Lung (tissue), 12 donors: ENCODE data around the gene ANGPTL2. TPM values are rescaled to one million over a fixed set of nuclear protein-coding genes. Genes with fewer than 3 reads are reported as not detected.

Experiments
- ATAC-seq: fragments of 200-7000 bp; cut with Tn5 transposase; one replicate; pipeline ENCODE4 v1.9.1; 2020; ENCODE audit warnings: moderate number of reproducible peaks; ENCODE audit not compliant: insufficient read depth, low FRiP score
- DNase-seq, 3 donors: peaks; one replicate each; pipeline ENCODE4 v3.0.0-alpha.2; 2013 to 2017
- H3K27ac ChIP-seq, 2 donors: one replicate each; pipeline ENCODE4 v1.5.1; 2013; ENCODE audit warnings: mild to moderate bottlenecking in 2 of 2, moderate library complexity in 2 of 2, control low read depth in 1 of 2, inconsistent platforms in 1 of 2, low read depth in 1 of 2, low read length in 1 of 2
- H3K27me3 ChIP-seq, 3 donors: one replicate each; pipeline ENCODE4 v1.5.1; 2013; ENCODE audit warnings: low read length in 2 of 3; ENCODE audit not compliant: control insufficient read depth in 3 of 3, insufficient read depth in 3 of 3
- H3K36me3 ChIP-seq, 4 donors: one replicate each; pipeline ENCODE4 v1.5.1; 2013; ENCODE audit warnings: low read length in 4 of 4, mild to moderate bottlenecking in 1 of 4, moderate library complexity in 1 of 4; ENCODE audit not compliant: control insufficient read depth in 4 of 4, insufficient read depth in 4 of 4
- H3K4me1 ChIP-seq, 5 donors: one replicate each; pipeline ENCODE4 v1.5.1; 2013; ENCODE audit warnings: low read length in 5 of 5, mild to moderate bottlenecking in 2 of 5, moderate library complexity in 1 of 5; ENCODE audit not compliant: control insufficient read depth in 5 of 5, insufficient read depth in 5 of 5
- H3K4me3 ChIP-seq: one replicate; pipeline ENCODE4 v1.5.1; 2013; ENCODE audit warnings: mild to moderate bottlenecking, control low read depth, moderate library complexity
- H3K9ac ChIP-seq, 2 donors: one replicate each; pipeline ENCODE4 v1.5.1; 2013; ENCODE audit warnings: low read length in 2 of 2, control low read depth in 1 of 2; ENCODE audit not compliant: insufficient read depth in 1 of 2
- H3K9me3 ChIP-seq, 4 donors: one replicate each; pipeline ENCODE4 v1.5.1; 2013; ENCODE audit warnings: low read length in 3 of 4, mild to moderate bottlenecking in 1 of 4, moderate library complexity in 1 of 4; ENCODE audit not compliant: control insufficient read depth in 4 of 4, insufficient read depth in 3 of 4
- WGBS, 2 donors: extraction: QIAGEN DNeasy Blood & Tissue Kit; methylation state at CpG; one replicate each; pipeline ENCODE4 v1.1.7; 2013; 5-methylcytosine and 5-hydroxymethylcytosine counted together
- polyA plus RNA-seq, 2 donors: library from polyadenylated mRNA; stranded (reverse); fragments of 200-250 nt; gene quantifications; one replicate each; pipeline ENCODE4 v1.2.1, GENCODE V29; 2013
- total RNA-seq, 2 donors: library from RNA; depleted of rRNA in 1 of 2; stranded (reverse); fragments of >200 nt in 1 of 2; gene quantifications; one replicate each; pipeline ENCODE4 v1.2.1, GENCODE V29; 2014 to 2021
- TF ChIP-seq, protein P1 (sequence below): IDR thresholded peaks from 2 replicates; pipeline ENCODE4 v1.5.1; 2012; ENCODE audit warnings: mild to moderate bottlenecking; ENCODE audit errors: control extremely low read depth, extremely low read depth
- donor health status: control.
- donor health status: control.
- donor health status: Bipolar disorder and iron deficiency.
- donor health status: healthy.
- donor health status: DM: yes; HTN: yes; CAD: no.

Gene ANGPTL2
- total and polyA plus RNA-seq, 4 donors: 7.5 to 18.8 (median 11.0) TPM

DNA sequence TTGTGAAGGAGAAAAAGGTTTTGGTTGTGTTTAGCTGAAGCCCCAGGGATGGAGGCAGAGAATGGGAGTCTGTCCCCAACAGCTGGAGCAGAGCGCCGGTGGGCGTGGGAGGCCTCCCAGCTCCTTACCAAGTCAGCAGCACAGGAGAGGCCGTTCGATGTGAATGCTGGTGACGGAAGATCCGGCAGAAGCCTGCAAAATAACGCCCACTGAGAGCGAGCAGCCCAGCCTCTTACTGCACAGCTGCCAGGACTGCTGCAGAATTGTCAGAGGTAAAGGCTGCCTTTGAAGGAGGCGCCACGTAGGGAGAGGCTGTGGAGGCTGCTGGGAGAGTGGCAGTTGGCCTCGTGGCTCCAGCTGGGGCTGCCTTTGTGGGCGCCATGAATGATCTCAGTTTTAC, 26.2 kb downstream of the ANGPTL2 start:
- Histone ChIP-seq H3K9me3 (no peaks in the 10 kb centered on the region), H3K4me1 (peaks cover 0 to 7% (median 0%) of the 10 kb centered on the region in 5 donors), H3K36me3 (peaks cover 0 to 18% (median 5%) of the 10 kb centered on the region in 4 donors), H3K4me3 (no peak overlapping the region), H3K27ac (no peak overlapping the region), H3K9ac (no peak overlapping the region), H3K27me3 (no peaks in the 10 kb centered on the region)
- no peak for ATAC-seq
- TF ChIP-seq, protein P1, sequence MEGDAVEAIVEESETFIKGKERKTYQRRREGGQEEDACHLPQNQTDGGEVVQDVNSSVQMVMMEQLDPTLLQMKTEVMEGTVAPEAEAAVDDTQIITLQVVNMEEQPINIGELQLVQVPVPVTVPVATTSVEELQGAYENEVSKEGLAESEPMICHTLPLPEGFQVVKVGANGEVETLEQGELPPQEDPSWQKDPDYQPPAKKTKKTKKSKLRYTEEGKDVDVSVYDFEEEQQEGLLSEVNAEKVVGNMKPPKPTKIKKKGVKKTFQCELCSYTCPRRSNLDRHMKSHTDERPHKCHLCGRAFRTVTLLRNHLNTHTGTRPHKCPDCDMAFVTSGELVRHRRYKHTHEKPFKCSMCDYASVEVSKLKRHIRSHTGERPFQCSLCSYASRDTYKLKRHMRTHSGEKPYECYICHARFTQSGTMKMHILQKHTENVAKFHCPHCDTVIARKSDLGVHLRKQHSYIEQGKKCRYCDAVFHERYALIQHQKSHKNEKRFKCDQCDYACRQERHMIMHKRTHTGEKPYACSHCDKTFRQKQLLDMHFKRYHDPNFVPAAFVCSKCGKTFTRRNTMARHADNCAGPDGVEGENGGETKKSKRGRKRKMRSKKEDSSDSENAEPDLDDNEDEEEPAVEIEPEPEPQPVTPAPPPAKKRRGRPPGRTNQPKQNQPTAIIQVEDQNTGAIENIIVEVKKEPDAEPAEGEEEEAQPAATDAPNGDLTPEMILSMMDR: no peak
- 92 to 98% methylated on average over 13 of the region's 13 CpGs for WGBS, 2 donors
- no peak for DNase-seq

DNA sequence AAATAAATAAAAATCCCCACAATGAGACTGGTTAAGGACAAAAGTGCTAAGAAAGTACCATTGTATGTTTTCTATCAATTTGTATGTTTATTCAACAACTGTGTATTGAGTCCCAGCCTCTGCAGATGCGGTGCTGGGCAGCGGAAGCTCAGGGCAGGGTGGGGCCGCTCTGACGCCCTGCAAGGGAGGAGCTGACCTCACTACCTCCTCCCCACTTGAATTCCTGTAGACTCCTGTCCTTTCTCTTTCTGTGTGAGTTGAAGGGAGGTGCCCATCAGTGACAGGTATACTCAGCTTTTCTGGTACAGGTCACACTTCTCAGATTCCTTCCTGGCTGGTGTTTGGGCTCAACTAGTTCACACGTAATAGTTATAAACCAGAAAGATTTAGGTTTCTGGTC, 27.0 kb downstream of the ANGPTL2 start:
- H3K9ac ChIP-seq: no peak overlapping the region
- DNase-seq: no peak
- no peak overlapping the region for H3K27ac ChIP-seq
- no peaks in the 10 kb centered on the region for H3K9me3 ChIP-seq
- WGBS, 2 donors: 85 to 86% methylated on average over 5 of the region's 5 CpGs
- peaks cover 0 to 7% (median 0%) of the 10 kb centered on the region in 5 donors for H3K4me1 ChIP-seq
- TF ChIP-seq, protein P1: no peak
- H3K27me3 ChIP-seq: no peaks in the 10 kb centered on the region
- H3K4me3 ChIP-seq: no peak overlapping the region
- ATAC-seq: no peak
- peaks cover 0 to 21% (median 9%) of the 10 kb centered on the region in 4 donors for H3K36me3 ChIP-seq

DNA sequence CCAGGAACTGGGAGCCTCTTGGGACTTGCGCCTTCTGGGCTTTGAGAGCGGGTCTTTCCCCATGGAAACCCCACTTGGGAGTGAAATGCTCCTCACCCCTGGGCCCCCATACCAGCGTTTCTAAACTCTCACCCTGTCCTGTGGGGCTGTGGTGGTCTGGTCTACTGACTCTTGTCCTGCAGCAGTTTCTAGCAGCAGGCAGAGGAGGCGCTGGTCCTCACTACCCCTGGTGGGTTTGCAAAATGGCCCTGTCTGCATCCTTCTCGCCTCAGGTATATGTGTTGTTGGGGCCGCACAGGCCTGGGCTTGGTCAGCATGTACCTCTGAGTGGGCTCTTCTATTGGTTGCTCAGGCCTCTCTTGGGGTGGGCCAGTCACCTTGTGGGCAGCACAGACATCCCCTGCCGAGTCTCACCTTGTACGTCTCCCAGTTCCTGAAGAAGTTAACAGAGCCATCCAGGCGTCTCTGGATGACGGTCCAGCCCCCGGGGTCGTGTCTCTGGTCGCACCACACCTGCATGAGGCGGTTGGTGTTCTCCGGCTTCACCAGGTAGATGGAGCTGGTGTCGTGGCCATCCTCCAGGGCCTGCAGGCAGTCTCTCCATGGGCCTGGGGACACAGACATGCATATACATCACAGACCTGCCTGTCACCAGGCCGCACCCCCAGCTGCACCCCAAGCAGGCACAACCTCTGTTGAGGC, 29.0 kb downstream of the ANGPTL2 start:
- H3K36me3 ChIP-seq: peaks cover 0 to 26% (median 11%) of the 10 kb centered on the region in 4 donors
- H3K4me1 ChIP-seq: peaks cover 0 to 5% (median 0%) of the 10 kb centered on the region in 5 donors

More for the DNA sequence above, 29.0 kb downstream of the ANGPTL2 start:
- H3K27me3 ChIP-seq: no peaks in the 10 kb centered on the region
- WGBS, 2 donors: 96% methylated on average over 17 of the region's 17 CpGs
- H3K9ac ChIP-seq: no peak overlapping the region
- no peak overlapping the region for H3K4me3 ChIP-seq
- ATAC-seq (no peak), DNase-seq (no peak)
- H3K9me3 ChIP-seq: no peaks in the 10 kb centered on the region
- H3K27ac ChIP-seq: no peak overlapping the region
- TF ChIP-seq, protein P1: no peak
